H54 (cell line): Measurements from ENCODE around the gene ADAM17.
A peak's percentile ranks its signal among the peaks of the same experiment; 100 is the strongest.
"Not testable (repeated sequence)": the region's sequence is repeated elsewhere in the genome, so short reads cannot be mapped to it uniquely, and the experiment has no call there.

ENCODE experiments used
- DNase-seq: peaks from one replicate; pipeline ENCODE4 v3.0.0; 2011; ENCODE audit warnings: low spot score, mixed read lengths; ENCODE audit not compliant: insufficient read length
- FAIRE-seq: peaks from 3 replicates; lab custom pipeline; 2011; peaks lifted over from hg19 to GRCh38; lab: Jason Lieb, UNC
- POLR2A ChIP-seq: IDR thresholded peaks from 2 replicates; pipeline ENCODE4 v1.6.1; 2011; ENCODE audit warnings: low read depth, mild to moderate bottlenecking, low read length

ADAM17 gene

GRCh38 chr2:9519250-9519649, 36.4 kb downstream of the ADAM17 start:
- FAIRE-seq, result peak; percentile 85
- DNase-seq, result no peak
- TF ChIP-seq POLR2A, result no peak

- FAIRE-seq (no peak), DNase-seq (no peak)
- no peak for TF ChIP-seq POLR2A
Observed at GRCh38 chr2:9518780-9519179, 36.9 kb downstream of the ADAM17 start.

- no peak for TF ChIP-seq POLR2A
- DNase-seq (no peak), FAIRE-seq (no peak)
Observed at GRCh38 chr2:9518163-9518562, 37.5 kb downstream of the ADAM17 start.

- no peak for FAIRE-seq
- DNase-seq, result no peak
- no peak for TF ChIP-seq POLR2A
Observed at GRCh38 chr2:9517118-9517782, 38.4 kb downstream of the ADAM17 start.

- not testable (repeated sequence) for DNase-seq, FAIRE-seq
Observed at GRCh38 chr2:9513946-9514345, 41.7 kb downstream of the ADAM17 start.

- FAIRE-seq (no peak), DNase-seq (no peak)
- no peak for TF ChIP-seq POLR2A
Observed at GRCh38 chr2:9508931-9509330, 46.7 kb downstream of the ADAM17 start.

- FAIRE-seq, result no peak
- no peak for TF ChIP-seq POLR2A
- DNase-seq, result no peak
Observed at GRCh38 chr2:9498210-9498609, 57.4 kb downstream of the ADAM17 start.

GRCh38 chr2:9497017-9497416, 58.6 kb downstream of the ADAM17 start:
- FAIRE-seq, result no peak

GRCh38 chr2:9494081-9494480, 61.5 kb downstream of the ADAM17 start:
- no peak for FAIRE-seq
- no peak for DNase-seq
- TF ChIP-seq POLR2A, result no peak

More at GRCh38 chr2:9497017-9497416, 58.6 kb downstream of the ADAM17 start:
- DNase-seq, result no peak
- no peak for TF ChIP-seq POLR2A

- no peak for DNase-seq
- no peak for FAIRE-seq
- TF ChIP-seq POLR2A, result no peak
Observed at GRCh38 chr2:9493478-9493877, 62.2 kb downstream of the ADAM17 start.

- FAIRE-seq (no peak), DNase-seq (no peak)
- TF ChIP-seq POLR2A, result no peak
Observed at GRCh38 chr2:9492927-9493326, 62.7 kb downstream of the ADAM17 start.

- TF ChIP-seq POLR2A, result no peak
- no peak for DNase-seq
- FAIRE-seq, result no peak
Observed at GRCh38 chr2:9490789-9491188, 64.8 kb downstream of the ADAM17 start.

- DNase-seq (no peak), FAIRE-seq (no peak)
- TF ChIP-seq POLR2A, result no peak
Observed at GRCh38 chr2:9488583-9489547, 66.8 kb downstream of the ADAM17 start.

GRCh38 chr2:9484533-9484932, 71.1 kb downstream of the ADAM17 start:
- DNase-seq (no peak), FAIRE-seq (no peak)
- no peak for TF ChIP-seq POLR2A
